ENCODE measurements around the gene LRRC27. TPM values are rescaled to one million over a fixed set of nuclear protein-coding genes. Genes with fewer than 3 reads are reported as not detected.
A peak's percentile ranks its signal among the peaks of the same experiment; 100 is the strongest.

Gene LRRC27
- total and polyA plus RNA-seq, 8 donors = 11.7 to 35.1 (median 28.3) TPM

DNA sequence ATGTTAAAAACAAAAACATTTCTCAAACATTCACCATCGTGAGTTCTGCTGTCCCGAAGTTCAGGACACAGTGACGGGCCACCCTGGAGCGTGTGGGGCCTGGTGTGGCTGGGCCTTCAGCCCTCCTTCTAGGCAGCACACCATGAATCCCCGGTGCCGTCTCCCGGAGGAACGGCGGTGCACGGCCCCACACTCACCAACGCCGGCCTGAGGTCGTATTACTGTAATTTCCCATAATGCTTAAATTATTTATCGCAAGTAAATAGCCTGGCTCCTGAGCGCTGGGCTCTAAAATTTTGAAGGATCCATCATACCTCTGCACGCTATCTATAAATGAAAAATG is 25.7 kb upstream of the LRRC27 start:
- Histone ChIP-seq H3K27me3 (peaks cover 0 to 38% of the 10 kb centered on the region in 2 donors), H3K4me3 (no peak overlapping the region), H3K4me1 (peaks cover 9 to 23% of the 10 kb centered on the region in 2 donors), H3K9me3 (no peaks in the 10 kb centered on the region), H3K27ac (no peak overlapping the region), H3K36me3 (no peaks in the 10 kb centered on the region)
- no peak for TF ChIP-seq CTCF (IDR thresholded peaks at IDR 0.05)
- DNase-seq (no peak), ATAC-seq (no peak)
- intact Hi-C loops (cut with DNase I) = no loop called here

DNA sequence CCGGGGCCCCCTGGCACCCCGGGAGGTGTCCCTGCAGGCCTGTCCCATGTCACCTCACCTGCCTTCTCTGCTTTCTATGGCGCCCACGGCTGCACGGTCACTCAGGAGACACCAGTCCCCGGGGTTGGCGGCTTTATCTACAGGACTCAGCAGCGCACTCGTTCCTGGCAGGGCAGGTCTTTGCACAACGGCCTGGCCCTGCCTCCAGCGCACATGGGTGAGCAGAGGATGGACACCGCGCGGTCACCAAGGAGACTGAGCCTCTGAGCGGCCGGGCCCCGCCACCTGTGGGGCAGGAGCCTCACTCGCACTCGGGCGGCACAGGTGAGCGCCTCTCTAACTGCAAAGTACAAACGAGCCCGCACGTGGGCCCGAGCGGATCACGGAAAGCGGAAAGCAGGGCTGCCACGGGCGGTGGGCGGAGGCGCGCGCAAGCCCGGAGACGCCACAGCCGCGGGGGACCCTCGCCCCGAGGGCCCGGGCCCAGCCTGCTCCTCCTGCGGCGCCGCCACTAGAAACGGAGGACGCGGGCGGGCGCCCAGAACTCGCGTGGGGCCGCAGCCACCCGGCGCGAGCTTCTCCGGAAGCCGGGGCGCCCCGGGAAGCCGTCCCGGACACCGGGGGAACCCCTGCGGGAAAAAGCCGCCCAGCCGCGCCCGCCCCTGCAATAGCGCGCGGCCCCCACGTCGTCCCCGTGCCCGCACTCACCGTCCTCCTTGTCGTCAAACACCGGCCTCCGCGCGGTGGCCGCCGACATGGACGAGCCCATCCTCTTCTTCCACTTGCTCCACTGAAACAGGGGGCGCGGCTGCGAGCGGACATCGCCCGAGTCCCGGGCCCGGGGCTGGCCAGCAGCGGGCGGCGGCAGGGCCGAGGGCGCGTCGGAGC is 24.9 kb upstream of the LRRC27 start:
- intact Hi-C loops (cut with DNase I) = no loop called here
- H3K27me3 ChIP-seq = peaks cover 0 to 38% of the 10 kb centered on the region in 2 donors
- DNase-seq (peak in 2 of 4 donors; percentile 65 to 90), ATAC-seq (peak; percentile 40)
- no peak for TF ChIP-seq CTCF (IDR thresholded peaks at IDR 0.05)
- H3K9me3 ChIP-seq = no peaks in the 10 kb centered on the region
- H3K36me3 ChIP-seq = no peaks in the 10 kb centered on the region
- H3K4me1 ChIP-seq = peaks cover 9 to 23% of the 10 kb centered on the region in 2 donors
- H3K27ac ChIP-seq = no peak overlapping the region
- H3K4me3 ChIP-seq = peak overlapping the region; percentile 87 to 92

DNA sequence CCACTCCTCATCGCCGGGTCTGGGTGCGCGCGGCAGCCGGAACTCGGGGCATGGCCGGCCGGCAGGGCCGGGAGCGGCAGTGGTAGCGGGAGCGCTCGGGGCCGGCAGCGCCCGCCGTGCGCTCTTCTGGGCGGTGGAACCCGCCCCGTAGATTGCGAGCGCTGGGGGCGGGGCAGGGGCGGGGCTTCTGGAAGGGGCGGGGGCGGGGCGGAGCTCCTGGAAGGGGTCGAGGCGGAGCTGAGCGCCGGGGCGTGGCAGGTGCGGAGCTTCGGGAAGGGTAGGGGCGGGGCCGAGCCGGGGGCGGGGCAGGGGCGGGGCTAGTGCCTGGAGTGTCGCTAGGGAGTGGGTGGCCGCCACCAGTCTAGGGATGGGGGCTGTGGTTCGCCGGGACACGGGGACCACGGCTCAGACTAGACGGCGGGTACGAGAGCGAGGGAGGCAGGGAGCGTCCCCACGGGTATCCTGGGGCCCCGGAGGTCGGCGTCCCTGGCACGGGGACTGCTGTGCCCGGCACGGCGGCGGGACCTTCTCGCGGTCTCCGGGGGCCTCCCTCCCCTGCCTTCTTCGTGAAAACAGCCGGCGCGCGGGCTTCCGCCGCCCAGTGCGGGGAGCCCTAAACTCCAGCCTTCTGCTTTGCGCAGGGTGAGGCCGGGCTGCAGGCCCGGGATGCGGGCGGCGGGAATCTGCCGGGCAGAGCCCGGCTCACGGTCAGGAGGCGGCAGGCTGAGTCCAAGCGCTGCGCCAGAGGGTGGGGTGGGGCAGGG is 24.0 kb upstream of the LRRC27 start, which contains the start of gene STK32C:
Gene STK32C, minus strand, starts transcription at position 128 of the 764 bp plus-strand sequence. Its CDS starts 117 bp downstream, at position 11.
- H3K27me3 ChIP-seq = peaks cover 0 to 38% of the 10 kb centered on the region in 2 donors
- TF ChIP-seq CTCF (IDR thresholded peaks at IDR 0.05) = no peak
- H3K9me3 ChIP-seq = no peaks in the 10 kb centered on the region
- H3K36me3 ChIP-seq = no peaks in the 10 kb centered on the region
- peak; percentile 76 to 97 (median 94) for DNase-seq
- H3K4me1 ChIP-seq = peaks cover 9 to 23% of the 10 kb centered on the region in 2 donors
- peak within 1 kb of the TSS; percentile 87 to 92 for H3K4me3 ChIP-seq
- ATAC-seq = peak; percentile 96
- intact Hi-C loops (cut with DNase I) = no loop called here
- H3K27ac ChIP-seq = peak within 1 kb of the TSS; percentile 17 to 80

DNA sequence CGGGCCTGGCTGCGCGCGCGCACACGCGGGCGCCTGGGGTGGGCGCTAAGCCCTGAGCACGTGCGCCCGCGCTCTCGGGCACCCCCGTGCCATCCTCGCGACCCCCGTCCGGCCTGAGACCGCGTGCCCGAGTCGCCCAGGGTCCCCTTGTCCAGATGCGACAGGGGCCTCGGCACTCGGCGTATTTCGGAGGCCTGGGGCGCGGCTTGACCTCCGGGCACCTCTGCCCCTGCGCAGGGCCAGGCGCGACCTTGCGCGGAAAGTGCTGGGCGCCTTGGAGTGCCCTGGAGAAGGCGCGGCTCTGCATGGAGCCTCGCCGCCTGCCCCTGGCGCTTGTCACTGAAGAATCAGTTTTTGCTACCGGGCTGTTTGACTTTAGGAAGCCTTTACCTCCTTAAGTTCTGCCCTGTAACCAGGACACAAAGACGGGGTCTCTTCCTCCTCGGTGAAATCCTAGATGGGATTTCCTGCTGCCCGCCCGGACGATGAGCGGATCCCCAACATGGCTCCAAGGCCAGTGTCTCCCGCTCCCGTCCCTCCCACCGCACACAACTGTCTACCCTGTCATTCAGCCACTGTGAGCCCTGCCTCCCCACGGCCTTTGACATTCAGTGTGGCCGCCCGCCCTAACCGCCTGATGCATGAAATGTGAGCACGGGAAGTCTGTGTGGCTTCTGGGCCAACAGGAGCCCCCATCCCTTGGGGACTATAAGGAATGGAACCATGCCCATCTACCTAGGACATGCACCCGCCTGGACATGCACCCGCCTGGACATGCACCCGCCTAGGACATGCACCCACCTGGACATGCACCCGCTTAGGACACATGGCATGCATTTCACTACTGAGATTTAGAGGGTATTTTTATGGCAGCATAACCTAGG is 23.2 kb upstream of the LRRC27 start:
- no peak for TF ChIP-seq CTCF (IDR thresholded peaks at IDR 0.05)
- H3K9me3 ChIP-seq = no peaks in the 10 kb centered on the region
- DNase-seq (peak in 1 of 4 donors; percentile 37), ATAC-seq (peak; percentile 9)
- peaks cover 0 to 38% of the 10 kb centered on the region in 2 donors for H3K27me3 ChIP-seq
- peaks cover 9 to 23% of the 10 kb centered on the region in 2 donors for H3K4me1 ChIP-seq
- H3K36me3 ChIP-seq = no peaks in the 10 kb centered on the region
- H3K4me3 ChIP-seq = peak overlapping the region; percentile 87 to 92
- intact Hi-C loops (cut with DNase I) = no loop called here
- H3K27ac ChIP-seq = peak overlapping the region; percentile 17 to 80

Measured in left lung (tissue), 10 donors.